Aorta (tissue), 5 donors: ENCODE data around the gene LRIT3. TPM values are rescaled to one million over a fixed set of nuclear protein-coding genes. Genes with fewer than 3 reads are reported as not detected.

Experiments
- ATAC-seq: fragments of 200-7000 bp; cut with Tn5 transposase; one replicate; pipeline ENCODE4 v1.9.1; 2022; ENCODE audit warnings: moderate library complexity; ENCODE audit not compliant: low FRiP score
- DNase-seq, 2 donors: peaks; one replicate each; pipeline ENCODE4 v3.0.0-alpha.2; 2020
- H3K27ac ChIP-seq, 2 donors: one replicate each; pipeline ENCODE4 v1.5.1; 2013; ENCODE audit warnings: low read length in 2 of 2, mild to moderate bottlenecking in 2 of 2, moderate library complexity in 2 of 2, control low read depth in 1 of 2, inconsistent platforms in 1 of 2, low read depth in 1 of 2
- H3K27me3 ChIP-seq, 2 donors: one replicate each; pipeline ENCODE4 v1.6.1; 2013; ENCODE audit warnings: control low read depth in 1 of 2, low read length in 1 of 2, mild to moderate bottlenecking in 1 of 2, moderate library complexity in 1 of 2; ENCODE audit not compliant: insufficient read depth in 2 of 2, control insufficient read depth in 1 of 2
- H3K36me3 ChIP-seq, 2 donors: one replicate each; pipeline ENCODE4 v1.6.1; 2013; ENCODE audit warnings: control low read depth in 1 of 2, low read length in 1 of 2, mild to moderate bottlenecking in 1 of 2; ENCODE audit not compliant: insufficient read depth in 2 of 2, control insufficient read depth in 1 of 2
- H3K4me1 ChIP-seq, 2 donors: one replicate each; pipeline ENCODE4 v1.6.1; 2013; ENCODE audit warnings: low read length in 2 of 2, control low read depth in 1 of 2, mild to moderate bottlenecking in 1 of 2, moderate library complexity in 1 of 2; ENCODE audit not compliant: insufficient read depth in 2 of 2, control insufficient read depth in 1 of 2
- H3K4me3 ChIP-seq, 2 donors: one replicate each; pipeline ENCODE4 v1.5.1; 2013; ENCODE audit warnings: low read length in 2 of 2, control low read depth in 1 of 2, mild to moderate bottlenecking in 1 of 2
- H3K9me3 ChIP-seq: one replicate; pipeline ENCODE4 v1.6.1; 2013; ENCODE audit warnings: mild to moderate bottlenecking, low read length; ENCODE audit not compliant: control insufficient read depth
- WGBS, 2 donors: extraction: QIAGEN DNeasy Blood & Tissue Kit; methylation state at CpG; one replicate each; pipeline ENCODE4 v1.1.7; 2013; 5-methylcytosine and 5-hydroxymethylcytosine counted together
- intact Hi-C, 2 donors: fragments of 100-400 bp; cut with DNase I; formaldehyde crosslinking; loops; one replicate each; pipeline versions ENCODE4 v1.14.2 to v1.15.0; 2022
- polyA plus RNA-seq, 2 donors: library from polyadenylated mRNA; stranded (reverse); fragments of 200-250 nt; gene quantifications; one replicate each; pipeline ENCODE4 v1.2.3, GENCODE V29; 2013
- total RNA-seq, 2 donors: library from RNA; stranded (reverse); fragmentation: NEBNext Ultra II Directional; extraction: Animal tissue kit (Norgen Biotek cat#: 25700); gene quantifications; one replicate each; pipeline ENCODE4 v1.2.1, GENCODE V29; 2021
- donor health status: healthy with polysubstance abuse.
- donor health status: Bipolar disorder and iron deficiency.
- donor health status: DM: no; HTN: no; CAD: no.
- donor health status: DM: no; HTN: no; CAD: no.
- donor health status: DM: yes; HTN: yes; CAD: no.

LRIT3 gene
- total and polyA plus RNA-seq, 4 donors: 0.26 to 0.49 (median 0.36) TPM; not detected in 1

GRCh38 chr4:109811707-109812106 lies 36.2 kb upstream of the LRIT3 start:
- no peak overlapping the region for H3K4me3 ChIP-seq
- H3K9me3 ChIP-seq: no peaks in the 10 kb centered on the region
- H3K36me3 ChIP-seq: no peaks in the 10 kb centered on the region
- intact Hi-C loops: loop anchor here in 1 of 2 donors (10.0 kb wide), 1 partner anchor 1187 kb away; the partner anchor contains the start of gene RPL34
- no peak overlapping the region for H3K27ac ChIP-seq
- no peaks in the 10 kb centered on the region for H3K27me3 ChIP-seq
- no peak for DNase-seq
- 43 to 49% methylated on average over 3 of the region's 3 CpGs for WGBS, 2 donors
- no peaks in the 10 kb centered on the region for H3K4me1 ChIP-seq
- no peak for ATAC-seq

- Histone ChIP-seq H3K4me1 (no peaks in the 10 kb centered on the region), H3K9me3 (no peaks in the 10 kb centered on the region), H3K27me3 (no peaks in the 10 kb centered on the region), H3K27ac (peak within 1 kb of the TSS in 1 of 2 donors; percentile 23), H3K36me3 (no peaks in the 10 kb centered on the region), H3K4me3 (peak within 1 kb of the TSS; percentile 51 to 57)
- WGBS, 2 donors: 0% methylated on average over 53 of the region's 53 CpGs
- ATAC-seq (peak; percentile 98), DNase-seq (peak; percentile 92 to 94)
- intact Hi-C loops: loop anchor here (1.0 to 10.0 kb wide), 4 partner anchors 112 to 1191 kb away; partner anchors contain the start of genes CASP6 (in 2 of the 2), SEC24B (in 2 of the 2) and RPL34 (in 1 of the 2)
Measured at GRCh38 chr4:109815151-109816081, 32.5 kb upstream of the LRIT3 start, which contains the start of gene GAR1. TSS of gene GAR1 (plus strand) at chr4:109815762. CDS start at chr4:109816165, 403 bp downstream.

- Histone ChIP-seq H3K27me3 (no peaks in the 10 kb centered on the region), H3K36me3 (peaks cover 0 to 2% of the 10 kb centered on the region in 2 donors), H3K27ac (no peak overlapping the region), H3K4me1 (no peaks in the 10 kb centered on the region), H3K4me3 (peak overlapping the region; percentile 51 to 57), H3K9me3 (no peaks in the 10 kb centered on the region)
- DNase-seq: peak in 1 of 2 donors; percentile 75
- ATAC-seq: no peak
- 0 to 1% methylated on average over 19 of the region's 19 CpGs for WGBS, 2 donors
- intact Hi-C loops: loop anchor here (5.0 to 10.0 kb wide), 3 partner anchors 114 to 1191 kb away; partner anchors contain the start of genes SEC24B (in 2 of the 2), CASP6 (in 1 of the 2) and RPL34 (in 1 of the 2)
Measured at GRCh38 chr4:109816082-109816442, 31.8 kb upstream of the LRIT3 start.

DNA sequence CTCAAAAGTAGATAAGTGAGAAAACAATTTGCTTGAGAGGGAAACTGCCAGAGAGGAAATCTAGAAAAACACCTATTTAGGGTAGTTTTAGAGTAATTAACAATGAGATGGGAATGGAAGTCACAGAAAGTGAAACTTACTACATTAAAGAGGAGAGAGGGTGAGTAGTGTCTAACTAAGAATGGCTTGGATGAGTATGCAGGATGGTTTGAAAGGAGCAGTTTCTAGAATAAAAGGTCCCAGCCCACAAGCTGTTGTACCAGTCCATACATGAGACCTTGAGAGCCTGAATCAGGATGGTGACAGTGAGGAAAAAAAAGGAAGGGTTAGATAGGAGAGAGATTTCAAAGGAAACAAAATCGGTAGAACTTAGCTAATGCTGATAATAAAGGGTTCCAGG lies 31.0 kb upstream of the LRIT3 start:
- no peak overlapping the region for H3K4me3 ChIP-seq

DNA sequence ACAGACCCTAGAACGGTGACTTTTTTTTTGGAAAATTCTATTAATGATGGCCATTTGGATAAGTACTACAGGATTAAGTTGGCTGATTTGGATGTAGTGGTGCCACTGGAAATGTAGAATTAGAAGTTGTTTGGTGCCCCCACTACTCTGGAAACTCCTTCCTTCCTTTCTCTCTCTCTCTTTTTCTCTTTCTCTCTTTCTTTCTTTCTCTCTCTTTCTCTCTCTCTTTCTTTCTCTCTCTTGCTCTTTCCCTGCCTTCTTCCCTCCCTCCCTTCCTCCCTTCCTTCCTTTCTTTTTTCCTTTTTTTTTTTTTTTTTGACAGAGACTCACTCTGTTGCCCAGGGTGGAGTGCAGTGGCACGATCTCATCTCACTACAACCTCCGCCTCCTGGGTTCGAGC lies 29.6 kb upstream of the LRIT3 start:
- H3K4me3 ChIP-seq: no peak overlapping the region
- DNase-seq: no peak
- peaks cover 4% of the 10 kb centered on the region in 2 donors for H3K36me3 ChIP-seq

More for the DNA sequence above, 31.0 kb upstream of the LRIT3 start:
- ATAC-seq (no peak), DNase-seq (no peak)
- Histone ChIP-seq H3K4me1 (no peaks in the 10 kb centered on the region), H3K27me3 (no peaks in the 10 kb centered on the region), H3K36me3 (peaks cover 0 to 2% of the 10 kb centered on the region in 2 donors), H3K9me3 (no peaks in the 10 kb centered on the region), H3K27ac (no peak overlapping the region)
- 68 to 69% methylated on average over 1 of the region's 1 CpG for WGBS, 2 donors
- intact Hi-C loops: loop anchor here (5.0 to 10.0 kb wide), 3 partner anchors 115 to 1192 kb away; partner anchors contain the start of genes SEC24B (in 2 of the 2), CASP6 (in 1 of the 2) and RPL34 (in 1 of the 2)

DNA sequence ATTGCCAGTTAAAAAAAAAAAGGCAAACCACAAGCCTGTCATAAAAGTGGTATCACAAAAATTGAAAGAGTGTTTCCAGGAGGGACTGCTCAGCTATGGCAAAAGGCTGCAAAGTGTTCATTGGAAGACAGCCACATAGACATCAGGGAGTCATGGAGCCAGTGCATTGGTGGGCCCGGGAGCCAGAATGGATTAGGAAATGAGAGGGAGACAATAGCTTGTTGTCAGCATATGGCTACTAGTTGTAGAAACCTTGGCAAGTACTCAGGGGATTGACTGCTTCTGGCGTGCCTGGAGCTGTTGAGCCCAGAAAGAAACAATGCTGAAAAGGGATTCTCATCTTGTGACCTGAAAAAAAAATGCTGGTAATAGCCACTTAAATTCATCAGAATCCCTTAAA lies 27.3 kb upstream of the LRIT3 start:
- H3K36me3 ChIP-seq: peaks cover 4% of the 10 kb centered on the region in 2 donors
- intact Hi-C loops: no loop called here
- no peaks in the 10 kb centered on the region for H3K27me3 ChIP-seq
- H3K4me3 ChIP-seq: no peak overlapping the region
- ATAC-seq (no peak), DNase-seq (no peak)
- WGBS, 2 donors: 74 to 77% methylated on average over 2 of the region's 2 CpGs
- no peak overlapping the region for H3K27ac ChIP-seq
- H3K4me1 ChIP-seq: no peaks in the 10 kb centered on the region
- H3K9me3 ChIP-seq: no peaks in the 10 kb centered on the region

More for the DNA sequence above, 29.6 kb upstream of the LRIT3 start:
- Histone ChIP-seq H3K27me3 (no peaks in the 10 kb centered on the region), H3K27ac (no peak overlapping the region), H3K9me3 (no peaks in the 10 kb centered on the region), H3K4me1 (no peaks in the 10 kb centered on the region)
- intact Hi-C loops: loop anchor here (5.0 to 10.0 kb wide), 3 partner anchors 116 to 1193 kb away; partner anchors contain the start of genes SEC24B (in 2 of the 2), CASP6 (in 1 of the 2) and RPL34 (in 1 of the 2)
- WGBS, 2 donors: 94% methylated on average over 4 of the region's 4 CpGs
- ATAC-seq: no peak

DNA sequence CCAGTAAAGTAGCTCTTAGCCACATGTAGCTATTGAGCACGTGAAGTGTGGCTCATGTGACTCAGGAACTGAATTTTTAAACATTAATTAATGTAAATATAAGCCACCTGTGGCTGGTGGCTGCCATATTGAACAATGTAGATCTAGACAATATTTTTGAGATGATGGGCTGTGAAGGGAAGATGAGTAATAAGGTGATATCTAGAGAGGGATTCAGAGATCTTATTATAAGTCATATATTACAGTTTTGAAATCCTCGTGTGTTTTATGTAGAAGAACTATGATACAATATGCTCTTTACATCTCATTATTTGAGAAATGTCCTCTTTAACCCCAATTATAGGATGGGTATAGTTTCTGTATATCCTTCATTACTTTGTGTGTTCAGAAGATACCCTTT lies 26.7 kb upstream of the LRIT3 start:
- no peaks in the 10 kb centered on the region for H3K9me3 ChIP-seq
- H3K4me3 ChIP-seq: no peak overlapping the region
- no peak for DNase-seq
- H3K27ac ChIP-seq: no peak overlapping the region
- H3K4me1 ChIP-seq: no peaks in the 10 kb centered on the region
- 77 to 79% methylated on average over 2 of the region's 2 CpGs for WGBS, 2 donors
- H3K36me3 ChIP-seq: peaks cover 4% of the 10 kb centered on the region in 2 donors
- no peak for ATAC-seq
- intact Hi-C loops: no loop called here
- no peaks in the 10 kb centered on the region for H3K27me3 ChIP-seq

GRCh38 chr4:109826719-109827118 lies 21.2 kb upstream of the LRIT3 start:
- no peak overlapping the region for H3K4me3 ChIP-seq
- H3K36me3 ChIP-seq: peaks cover 2 to 4% of the 10 kb centered on the region in 2 donors
- DNase-seq: no peak
- intact Hi-C loops: no loop called here
- no peak for ATAC-seq
- no peak overlapping the region for H3K27ac ChIP-seq
- no peaks in the 10 kb centered on the region for H3K4me1 ChIP-seq
- H3K9me3 ChIP-seq: no peaks in the 10 kb centered on the region
- no peaks in the 10 kb centered on the region for H3K27me3 ChIP-seq
